Astrocyte of the spinal cord (primary cell): ENCODE data around the gene COL4A1.

Experiments
- DNase-seq: peaks from one replicate; pipeline ENCODE4 v3.0.0; 2011; ENCODE audit warnings: low read depth, low spot score
- H3K4me3 ChIP-seq: 2 replicates; pipeline ENCODE4 v1.5.1; 2011; ENCODE audit warnings: low read depth, mild to moderate bottlenecking, low read length, moderate library complexity
- in situ Hi-C: cut with HindIII; loops from 2 replicates; pipeline ENCODE4 v1.10.0; 2017; ENCODE audit warnings: low sequenced_read_pairs
- TF ChIP-seq, protein P1 (sequence below): IDR thresholded peaks from 2 replicates; pipeline ENCODE4 v1.5.1; 2012; ENCODE audit warnings: low read depth, mild to moderate bottlenecking, low read length, inconsistent platforms

COL4A1 gene

DNA sequence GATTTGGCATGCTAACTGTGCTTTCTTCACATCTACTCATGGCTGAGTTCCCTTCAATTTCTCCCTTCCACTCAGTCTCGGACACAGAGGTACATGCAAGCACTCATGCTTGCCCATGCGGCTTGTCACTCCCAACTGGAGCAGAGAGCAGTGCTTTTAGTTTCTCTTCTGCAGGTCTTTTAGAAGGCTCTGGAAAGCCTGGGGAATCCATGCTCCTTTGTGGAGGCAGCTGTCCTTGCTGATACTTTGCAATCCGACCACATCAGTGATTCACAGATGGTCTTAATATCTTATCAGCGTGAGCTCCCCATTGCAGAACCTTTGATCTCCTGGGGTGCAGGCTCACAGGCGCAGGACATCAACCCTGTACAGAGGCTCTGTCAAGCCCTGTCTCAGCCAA is 203.9 kb downstream of the COL4A1 start:
- H3K4me3 ChIP-seq = no peak overlapping the region
- in situ Hi-C loops = no loop called here
- TF ChIP-seq, protein P1, sequence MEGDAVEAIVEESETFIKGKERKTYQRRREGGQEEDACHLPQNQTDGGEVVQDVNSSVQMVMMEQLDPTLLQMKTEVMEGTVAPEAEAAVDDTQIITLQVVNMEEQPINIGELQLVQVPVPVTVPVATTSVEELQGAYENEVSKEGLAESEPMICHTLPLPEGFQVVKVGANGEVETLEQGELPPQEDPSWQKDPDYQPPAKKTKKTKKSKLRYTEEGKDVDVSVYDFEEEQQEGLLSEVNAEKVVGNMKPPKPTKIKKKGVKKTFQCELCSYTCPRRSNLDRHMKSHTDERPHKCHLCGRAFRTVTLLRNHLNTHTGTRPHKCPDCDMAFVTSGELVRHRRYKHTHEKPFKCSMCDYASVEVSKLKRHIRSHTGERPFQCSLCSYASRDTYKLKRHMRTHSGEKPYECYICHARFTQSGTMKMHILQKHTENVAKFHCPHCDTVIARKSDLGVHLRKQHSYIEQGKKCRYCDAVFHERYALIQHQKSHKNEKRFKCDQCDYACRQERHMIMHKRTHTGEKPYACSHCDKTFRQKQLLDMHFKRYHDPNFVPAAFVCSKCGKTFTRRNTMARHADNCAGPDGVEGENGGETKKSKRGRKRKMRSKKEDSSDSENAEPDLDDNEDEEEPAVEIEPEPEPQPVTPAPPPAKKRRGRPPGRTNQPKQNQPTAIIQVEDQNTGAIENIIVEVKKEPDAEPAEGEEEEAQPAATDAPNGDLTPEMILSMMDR = no peak
- no peak for DNase-seq

DNA sequence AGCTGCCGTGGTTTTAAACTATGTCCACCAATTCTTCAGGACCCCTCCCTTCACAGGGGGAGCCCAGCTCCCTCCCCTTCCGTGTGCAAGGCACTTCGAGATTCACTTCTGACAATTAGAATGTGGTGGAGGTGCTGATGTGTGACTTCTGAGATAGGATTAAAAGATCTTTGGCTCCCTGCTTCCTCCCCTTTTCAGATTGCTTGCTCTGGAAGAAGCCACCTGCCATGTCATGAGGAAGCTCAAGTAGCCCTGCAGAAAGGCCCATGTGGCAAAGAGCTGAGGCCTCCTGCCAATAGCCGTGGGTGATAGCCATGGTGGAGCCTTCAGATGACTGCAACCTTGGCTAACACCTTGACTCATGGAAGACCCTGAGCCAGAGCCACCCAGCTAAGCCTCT is 204.9 kb downstream of the COL4A1 start:
- no peak for DNase-seq
- TF ChIP-seq, protein P1 = no peak
- in situ Hi-C loops = no loop called here
- no peak overlapping the region for H3K4me3 ChIP-seq

DNA sequence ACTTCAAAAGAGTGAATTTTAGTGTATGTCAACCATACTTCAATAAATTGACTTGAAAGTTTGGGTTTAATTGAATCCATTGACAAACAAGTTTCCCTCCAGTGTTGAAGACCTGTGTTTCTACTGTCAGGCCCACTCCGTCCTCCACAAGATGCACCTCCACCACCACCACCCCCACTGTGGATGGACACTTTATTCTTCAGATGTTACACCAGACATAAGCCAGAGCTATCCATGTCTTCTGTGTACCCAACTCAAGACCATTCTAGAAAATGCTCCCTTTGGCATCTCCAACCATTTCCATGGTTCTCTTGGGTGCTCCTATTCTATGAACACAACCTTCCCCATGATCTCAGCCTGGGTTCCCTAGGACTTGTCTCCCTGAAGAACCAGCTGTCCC is 207.0 kb downstream of the COL4A1 start:
- DNase-seq = no peak
- in situ Hi-C loops = no loop called here
- TF ChIP-seq, protein P1 = no peak
- H3K4me3 ChIP-seq = no peak overlapping the region
